Neural crest cell (in vitro differentiated cells): Measurements from ENCODE around the gene MLC1. TPM values are rescaled to one million over a fixed set of nuclear protein-coding genes. Genes with fewer than 3 reads are reported as not detected.

Experiments used
- DNase-seq: peaks from one replicate; pipeline ENCODE4 v3.0.0; 2021; ENCODE audit warnings: low read depth, mixed read lengths, low spot score
- H3K27ac Mint-ChIP-seq: one replicate; pipeline ENCODE4 v1.8.0; 2021; ENCODE audit warnings: mild to moderate bottlenecking, mixed read lengths; ENCODE audit not compliant: unreplicated experiment
- H3K27me3 Mint-ChIP-seq: 2 replicates; pipeline ENCODE4 v1.8.0; 2021; ENCODE audit warnings: low read depth, mild to moderate bottlenecking, mixed read lengths
- H3K36me3 Mint-ChIP-seq: 2 replicates; pipeline ENCODE4 v1.8.0; 2021; ENCODE audit warnings: low read depth, mild to moderate bottlenecking, mixed read lengths
- H3K4me1 Mint-ChIP-seq: 2 replicates; pipeline ENCODE4 v1.8.0; 2021; ENCODE audit warnings: mixed read lengths
- H3K4me3 Mint-ChIP-seq: one replicate; pipeline ENCODE4 v1.8.0; 2021; ENCODE audit warnings: mild to moderate bottlenecking, mixed read lengths
- H3K9me3 Mint-ChIP-seq: 2 replicates; pipeline ENCODE4 v1.8.0; 2021; ENCODE audit warnings: mixed read lengths
- total RNA-seq: library from RNA; stranded (reverse); gene quantifications from 2 replicates; pipeline ENCODE4 v1.2.1, GENCODE V29; 2021
- TF ChIP-seq, protein P1 (sequence below): fragments of 200-600 bp; sonication (generic); conservative IDR thresholded peaks from 2 replicates; pipeline ENCODE4 v1.5.0; 2021; ENCODE audit warnings: antibody characterized with exemption, mild to moderate bottlenecking

MLC1 gene
- total RNA-seq, 1 donor from 2014 or later, result 3.3 TPM

DNA sequence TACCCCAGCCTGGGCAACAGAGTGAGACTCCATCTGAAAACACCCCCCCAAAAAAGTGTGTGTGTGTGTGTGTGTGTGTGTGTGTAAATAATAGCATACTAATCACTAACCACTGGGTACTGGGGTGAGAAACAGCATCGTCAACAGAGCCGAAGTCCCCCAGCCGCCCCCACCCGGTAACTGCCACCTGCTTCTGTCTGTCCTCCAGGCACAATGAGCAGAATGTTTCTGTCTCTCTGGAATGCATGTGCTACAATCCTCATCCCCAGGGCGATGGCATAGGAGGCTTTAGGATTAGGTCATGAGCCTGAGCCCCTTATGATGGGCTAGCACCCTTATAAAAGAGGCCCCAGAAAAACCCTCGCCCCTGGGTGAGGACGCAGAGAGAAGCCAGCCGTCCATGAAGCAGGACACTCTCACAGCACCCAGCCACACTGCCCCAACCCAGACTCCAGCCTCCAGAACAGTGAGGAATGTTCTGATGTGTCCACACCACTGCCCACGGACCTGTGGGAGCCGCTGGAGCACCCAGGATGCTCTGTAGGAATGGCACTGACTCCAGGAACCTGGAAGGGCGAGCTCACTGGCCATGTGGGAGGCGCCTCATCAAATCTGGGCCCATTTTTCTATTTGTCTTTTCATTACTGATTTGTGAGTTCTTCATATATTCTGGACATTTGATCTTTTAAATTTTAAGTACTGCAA, 37.0 kb downstream of the MLC1 start:
- H3K4me1 Mint-ChIP-seq, result no peaks in the 10 kb centered on the region
- TF ChIP-seq, protein P1, sequence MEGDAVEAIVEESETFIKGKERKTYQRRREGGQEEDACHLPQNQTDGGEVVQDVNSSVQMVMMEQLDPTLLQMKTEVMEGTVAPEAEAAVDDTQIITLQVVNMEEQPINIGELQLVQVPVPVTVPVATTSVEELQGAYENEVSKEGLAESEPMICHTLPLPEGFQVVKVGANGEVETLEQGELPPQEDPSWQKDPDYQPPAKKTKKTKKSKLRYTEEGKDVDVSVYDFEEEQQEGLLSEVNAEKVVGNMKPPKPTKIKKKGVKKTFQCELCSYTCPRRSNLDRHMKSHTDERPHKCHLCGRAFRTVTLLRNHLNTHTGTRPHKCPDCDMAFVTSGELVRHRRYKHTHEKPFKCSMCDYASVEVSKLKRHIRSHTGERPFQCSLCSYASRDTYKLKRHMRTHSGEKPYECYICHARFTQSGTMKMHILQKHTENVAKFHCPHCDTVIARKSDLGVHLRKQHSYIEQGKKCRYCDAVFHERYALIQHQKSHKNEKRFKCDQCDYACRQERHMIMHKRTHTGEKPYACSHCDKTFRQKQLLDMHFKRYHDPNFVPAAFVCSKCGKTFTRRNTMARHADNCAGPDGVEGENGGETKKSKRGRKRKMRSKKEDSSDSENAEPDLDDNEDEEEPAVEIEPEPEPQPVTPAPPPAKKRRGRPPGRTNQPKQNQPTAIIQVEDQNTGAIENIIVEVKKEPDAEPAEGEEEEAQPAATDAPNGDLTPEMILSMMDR, result no peak
- H3K4me3 Mint-ChIP-seq, result no peak overlapping the region

DNA sequence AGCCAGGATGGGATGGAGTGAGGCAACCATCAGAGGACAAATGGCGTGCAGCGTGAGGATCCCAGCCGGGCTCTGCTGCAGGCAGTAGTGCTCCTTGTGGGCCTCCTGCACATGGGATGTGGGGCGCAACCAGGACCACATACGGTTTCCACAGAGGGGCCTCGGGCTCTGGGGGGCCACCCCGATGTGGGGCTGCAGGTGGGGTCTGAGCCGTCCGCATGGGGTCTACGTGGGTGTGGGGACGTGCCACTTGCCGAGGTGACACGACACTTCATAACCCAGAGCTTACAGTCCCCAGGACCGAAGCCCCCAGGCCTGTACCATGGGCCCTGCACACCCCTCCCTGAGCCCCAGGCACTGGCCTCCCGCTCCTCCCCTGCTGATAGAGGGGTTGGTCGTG, 37.9 kb downstream of the MLC1 start:
- peaks cover 9% of the 10 kb centered on the region for H3K27me3 Mint-ChIP-seq
- TF ChIP-seq, protein P1, result no peak
- no peak overlapping the region for H3K4me3 Mint-ChIP-seq
- H3K9me3 Mint-ChIP-seq, result peaks cover 4% of the 10 kb centered on the region
- no peaks in the 10 kb centered on the region for H3K36me3 Mint-ChIP-seq
- DNase-seq, result no peak
- H3K27ac Mint-ChIP-seq, result no peak overlapping the region
- H3K4me1 Mint-ChIP-seq, result no peaks in the 10 kb centered on the region

More for the DNA sequence above, 37.0 kb downstream of the MLC1 start:
- Mint-ChIP-seq H3K27ac (no peak overlapping the region), H3K9me3 (peaks cover 4% of the 10 kb centered on the region), H3K27me3 (peaks cover 5% of the 10 kb centered on the region), H3K36me3 (no peaks in the 10 kb centered on the region)
- no peak for DNase-seq

DNA sequence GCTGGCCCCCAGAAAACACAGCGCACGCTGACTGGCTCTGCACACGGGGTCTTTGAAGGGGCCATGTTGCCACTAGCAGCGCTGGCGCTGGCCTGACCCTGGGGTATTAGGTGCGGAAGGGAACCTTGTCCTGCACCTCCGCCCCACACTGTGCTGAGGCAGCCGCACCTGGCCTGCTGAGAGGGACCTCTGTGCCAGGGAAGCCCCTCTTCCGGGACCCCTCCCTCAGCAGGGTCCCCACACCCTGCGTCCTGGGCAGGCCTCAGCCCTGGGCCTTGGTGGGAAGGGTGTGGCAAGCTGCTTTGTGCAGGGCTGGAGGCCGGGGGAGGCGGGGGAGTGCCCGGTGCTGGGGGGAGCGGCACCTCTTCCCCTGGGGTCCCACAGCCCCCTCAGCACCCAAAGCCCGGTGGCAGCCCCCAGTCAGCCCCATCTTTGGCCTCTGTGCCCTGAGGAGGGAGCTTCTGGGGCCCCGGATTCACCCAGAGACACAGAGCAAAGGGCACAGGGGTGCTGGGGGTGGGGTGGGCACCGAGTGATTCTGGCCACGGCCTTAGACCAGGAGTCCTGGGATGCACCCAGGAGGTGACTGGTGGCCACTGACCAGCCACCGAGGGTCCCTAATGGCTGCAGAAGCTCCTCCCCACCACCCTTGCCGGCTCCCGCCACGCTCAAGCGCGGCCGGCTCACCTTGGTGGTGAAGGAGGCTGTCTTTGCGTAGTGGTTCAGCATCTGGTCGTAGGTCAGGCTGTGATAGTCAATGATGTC, 38.6 kb downstream of the MLC1 start:
- Mint-ChIP-seq H3K27me3 (peaks cover 8% of the 10 kb centered on the region), H3K27ac (no peak overlapping the region), H3K4me3 (no peak overlapping the region), H3K4me1 (no peaks in the 10 kb centered on the region), H3K36me3 (no peaks in the 10 kb centered on the region), H3K9me3 (peaks cover 4% of the 10 kb centered on the region)
- TF ChIP-seq, protein P1, result no peak
- DNase-seq, result no peak

DNA sequence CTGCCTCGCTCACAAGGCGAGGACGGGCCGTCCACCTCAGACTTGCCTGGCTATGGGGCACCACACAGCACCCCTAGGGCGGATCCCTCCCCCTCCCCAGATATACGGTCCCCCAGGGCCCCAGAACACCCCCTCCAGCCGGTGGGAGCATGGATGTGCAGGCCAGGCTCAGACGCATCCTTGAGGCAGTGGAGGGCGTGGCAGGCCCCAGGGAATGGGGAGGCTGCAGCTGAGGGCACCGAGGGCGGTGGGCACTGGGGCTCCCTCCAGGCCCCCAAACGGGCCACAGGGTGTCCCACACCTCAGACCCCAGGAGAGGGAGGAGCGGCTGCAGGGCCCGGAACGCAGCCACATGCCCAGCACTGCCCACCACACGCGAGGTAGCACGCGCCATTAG, 39.2 kb downstream of the MLC1 start:
- DNase-seq, result no peak
- H3K4me1 Mint-ChIP-seq, result no peaks in the 10 kb centered on the region
- no peaks in the 10 kb centered on the region for H3K36me3 Mint-ChIP-seq
- TF ChIP-seq, protein P1, result no peak
- H3K4me3 Mint-ChIP-seq, result no peak overlapping the region
- H3K9me3 Mint-ChIP-seq, result peaks cover 4% of the 10 kb centered on the region
- peaks cover 8% of the 10 kb centered on the region for H3K27me3 Mint-ChIP-seq
- no peak overlapping the region for H3K27ac Mint-ChIP-seq

DNA sequence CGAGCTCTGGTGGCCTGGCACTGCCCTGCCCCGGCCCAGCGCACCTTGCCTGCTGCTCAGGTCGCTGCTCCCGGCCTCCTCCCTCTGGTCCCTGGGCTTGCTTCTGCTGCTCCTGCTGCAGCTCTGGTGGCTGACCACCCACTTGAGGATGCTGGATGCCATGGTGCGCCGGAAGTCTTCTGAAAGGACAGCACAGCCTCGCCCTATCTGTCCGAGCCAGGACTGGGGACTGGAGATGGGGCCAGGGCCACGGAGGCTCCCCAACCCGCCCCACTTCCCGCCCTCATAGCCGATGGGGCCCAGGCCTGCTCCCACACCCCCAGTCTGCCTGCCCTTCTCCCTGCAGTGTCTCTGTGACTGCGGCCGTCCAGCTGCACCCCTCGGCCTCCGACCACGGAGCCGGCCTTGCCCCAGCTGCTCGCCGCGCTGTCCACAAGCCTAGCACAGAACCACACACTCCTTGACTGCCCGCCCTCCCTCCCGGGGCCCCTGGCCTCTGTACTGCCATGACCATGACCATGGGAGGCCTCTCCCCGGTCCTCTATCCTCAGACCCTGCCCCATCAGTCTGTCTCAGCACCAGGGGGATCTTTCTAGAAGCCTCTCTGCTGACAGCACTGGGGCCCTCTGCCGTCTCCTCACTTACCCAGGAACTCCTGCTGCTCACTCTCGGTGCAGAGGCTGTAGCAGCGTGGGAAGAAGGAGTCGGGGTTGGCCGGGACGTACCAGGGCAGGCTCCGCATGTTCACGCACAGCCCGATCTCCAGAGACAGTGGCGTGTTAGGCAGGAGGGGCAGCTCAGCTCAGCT, 39.8 kb downstream of the MLC1 start:
- Mint-ChIP-seq H3K4me1 (no peaks in the 10 kb centered on the region), H3K36me3 (no peaks in the 10 kb centered on the region)
- DNase-seq, result no peak

More for the DNA sequence above, 39.8 kb downstream of the MLC1 start:
- H3K4me3 Mint-ChIP-seq, result no peak overlapping the region
- peaks cover 4% of the 10 kb centered on the region for H3K9me3 Mint-ChIP-seq
- no peak overlapping the region for H3K27ac Mint-ChIP-seq
- H3K27me3 Mint-ChIP-seq, result peaks cover 8% of the 10 kb centered on the region
- TF ChIP-seq, protein P1, result no peak
